Putamen (tissue), 1 donor: ENCODE results near the gene KRTAP4-4.
"Not testable (repeated sequence)": the region's sequence is repeated elsewhere in the genome, so short reads cannot be mapped to it uniquely, and the experiment has no call there.

ENCODE experiments used
- DNase-seq: peaks from one replicate; pipeline ENCODE4 v3.0.0-alpha.2; 2016; ENCODE audit warnings: low spot score

Gene KRTAP4-4

GRCh38 chr17:41160648-41161047, at the start of gene KRTAP4-4:
KRTAP4-4 (minus strand) TSS chr17:41160748; CDS start chr17:41160691, 57 bp downstream.
- DNase-seq, result no peak

DNA sequence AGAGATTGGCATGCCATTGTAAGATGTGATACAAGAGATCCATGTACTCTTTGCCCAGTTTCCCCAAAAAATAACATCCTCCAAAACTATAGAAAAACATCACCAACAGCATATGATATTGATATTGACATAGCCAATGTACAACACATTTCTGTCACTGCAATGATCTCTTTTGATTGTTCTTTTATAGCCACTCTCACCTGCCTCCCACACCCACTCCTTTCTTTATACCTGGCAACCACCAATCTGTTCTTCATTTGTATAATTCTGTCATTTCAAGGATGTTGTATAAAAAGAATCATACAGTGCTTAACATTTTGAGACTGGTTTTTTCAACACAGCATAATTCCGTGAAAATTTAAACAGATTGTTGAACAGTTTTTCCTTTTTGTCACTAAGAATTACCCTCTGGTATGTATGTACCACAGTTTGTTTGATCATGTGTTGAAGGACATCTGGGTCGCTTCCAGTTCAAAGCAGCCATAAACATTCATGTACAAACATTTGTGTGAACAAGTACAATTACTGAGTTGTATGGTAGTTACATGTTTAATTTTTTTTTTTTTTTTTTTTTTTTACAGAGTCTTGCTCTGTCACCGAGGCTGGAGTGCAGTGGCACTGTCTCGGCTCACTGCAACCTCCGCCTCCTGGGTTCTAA, 39.0 kb upstream of the KRTAP4-4 start:
- no peak for DNase-seq

DNA sequence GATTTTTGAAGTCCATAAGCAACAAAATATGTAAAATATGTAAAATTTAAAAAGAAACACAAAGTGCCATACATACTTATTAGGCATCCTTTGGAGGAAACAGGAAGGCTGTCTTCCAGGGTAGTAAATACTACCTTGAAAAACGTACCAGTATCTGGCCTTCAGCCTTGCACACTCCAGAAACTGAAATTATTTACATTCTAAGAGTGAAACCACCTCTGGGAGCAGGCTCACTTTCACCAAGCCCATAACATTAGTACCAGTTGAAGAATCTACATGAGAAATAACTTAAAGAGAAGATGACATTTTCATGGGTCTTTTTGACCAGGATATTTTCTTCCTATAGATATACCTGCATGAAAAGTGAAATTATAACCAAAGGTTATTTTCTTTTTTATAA, 35.5 kb upstream of the KRTAP4-4 start:
- DNase-seq, result no peak

GRCh38 chr17:41190328-41190727, 29.8 kb upstream of the KRTAP4-4 start:
- DNase-seq, result no peak

DNA sequence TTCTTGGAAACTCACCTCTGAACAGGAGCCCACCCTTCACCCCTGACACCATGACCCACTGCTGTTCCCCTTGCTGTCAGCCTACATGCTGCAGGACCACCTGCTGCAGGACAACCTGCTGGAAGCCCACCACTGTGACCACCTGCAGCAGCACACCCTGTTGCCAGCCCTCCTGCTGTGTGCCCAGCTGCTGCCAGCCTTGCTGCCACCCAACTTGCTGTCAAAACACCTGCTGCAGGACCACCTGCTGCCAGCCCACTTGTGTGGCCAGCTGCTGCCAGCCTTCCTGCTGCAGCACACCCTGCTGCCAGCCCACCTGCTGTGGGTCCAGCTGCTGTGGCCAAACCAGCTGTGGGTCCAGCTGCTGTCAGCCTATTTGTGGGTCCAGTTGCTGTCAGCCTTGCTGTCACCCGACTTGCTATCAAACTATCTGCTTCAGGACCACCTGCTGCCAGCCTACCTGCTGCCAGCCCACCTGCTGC, 29.3 kb upstream of the KRTAP4-4 start, which contains the start of gene KRTAP9-1:
Gene KRTAP9-1 (plus strand): TSS at position 51 of the 482 bp plus-strand sequence. CDS start 0 bp downstream, at position 51.
- not testable (repeated sequence) for DNase-seq

DNA sequence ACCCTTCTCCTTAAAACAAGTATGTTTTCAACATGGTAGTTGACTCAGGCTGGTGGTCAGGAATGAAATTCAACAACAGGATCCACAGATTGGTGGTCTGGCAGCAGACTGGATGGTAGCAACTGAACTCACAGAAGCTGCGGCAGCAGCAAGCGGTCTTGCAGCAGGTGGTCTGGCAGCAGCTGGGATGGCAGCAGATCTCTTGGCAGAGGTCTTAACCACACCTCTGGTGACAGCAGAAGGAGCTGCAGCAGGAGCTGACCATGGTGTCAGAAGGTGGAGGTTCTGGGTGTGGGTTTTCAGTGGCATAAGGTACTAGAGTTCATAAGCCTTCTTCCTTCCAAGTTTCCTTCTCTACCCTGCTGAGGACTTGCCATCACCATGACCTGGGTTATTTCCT, 26.3 kb upstream of the KRTAP4-4 start:
- no peak for DNase-seq

GRCh38 chr17:41185001-41185400, 24.5 kb upstream of the KRTAP4-4 start:
- no peak for DNase-seq

DNA sequence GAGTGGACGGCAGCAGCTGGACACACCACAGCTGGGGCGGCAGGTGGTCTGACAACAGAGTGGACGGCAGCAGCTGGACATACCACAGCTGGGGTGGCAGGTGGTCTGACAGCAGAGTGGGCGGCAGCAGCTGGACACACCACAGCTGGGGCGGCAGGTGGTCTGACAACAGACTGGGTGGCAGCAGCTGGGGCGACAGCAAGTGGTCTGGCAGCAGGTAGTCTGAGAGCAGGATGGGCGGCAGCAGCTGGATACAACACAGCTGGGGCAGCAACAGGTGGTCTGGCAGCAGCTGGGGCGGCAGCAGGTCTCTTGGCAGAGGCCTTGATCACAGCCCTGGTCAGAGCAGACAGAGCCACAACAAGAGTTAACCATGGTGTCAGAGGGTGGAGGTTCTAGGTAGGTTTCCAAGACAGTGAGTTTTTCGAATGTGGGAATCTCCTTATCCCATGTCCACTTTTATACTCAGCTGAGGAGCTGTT, 24.0 kb upstream of the KRTAP4-4 start, which contains the start of gene KRTAP4-1:
Gene KRTAP4-1 (minus strand): TSS at position 432 of the 482 bp plus-strand sequence. CDS start 57 bp downstream, at position 375.
- no peak for DNase-seq

- DNase-seq, result no peak
Measured at GRCh38 chr17:41178843-41179616, 18.5 kb upstream of the KRTAP4-4 start.

GRCh38 chr17:41178341-41178740, 17.8 kb upstream of the KRTAP4-4 start:
- DNase-seq, result no peak

GRCh38 chr17:41177727-41178271, 17.3 kb upstream of the KRTAP4-4 start, which contains the start of gene KRTAP4-2:
KRTAP4-2 (minus strand) TSS chr17:41178221; CDS start chr17:41178164, 57 bp downstream.
- DNase-seq, result no peak

DNA sequence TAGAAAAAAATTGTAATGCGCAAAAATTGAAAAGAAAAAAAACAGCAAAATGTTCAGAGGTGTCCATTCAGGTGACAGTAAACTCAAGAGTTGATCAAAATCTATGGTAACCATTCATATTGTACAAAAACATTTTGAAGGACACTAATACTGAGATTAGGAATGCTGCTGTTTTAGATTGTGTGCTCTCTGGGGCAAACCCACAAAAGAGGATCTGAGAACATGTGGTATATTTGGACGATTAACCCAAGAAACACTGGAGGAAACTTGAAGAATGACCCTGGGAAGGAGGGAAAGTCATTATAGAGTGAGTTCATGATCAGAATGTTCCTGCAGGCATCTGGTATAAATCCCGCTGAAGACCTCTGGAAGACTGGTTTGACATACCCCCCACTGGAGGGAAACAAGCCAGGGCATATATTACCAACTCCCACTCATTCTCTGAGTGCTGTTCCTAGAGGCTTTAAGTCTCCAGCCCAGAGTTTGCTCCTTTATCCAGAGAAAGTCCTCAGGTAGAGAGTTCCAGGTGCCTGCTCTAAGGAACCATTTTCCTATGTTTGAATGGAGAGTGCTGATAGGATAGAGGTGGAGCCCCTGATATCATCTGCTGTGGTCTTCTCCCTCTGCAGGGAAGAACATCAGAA, 16.3 kb upstream of the KRTAP4-4 start:
- DNase-seq, result no peak

DNA sequence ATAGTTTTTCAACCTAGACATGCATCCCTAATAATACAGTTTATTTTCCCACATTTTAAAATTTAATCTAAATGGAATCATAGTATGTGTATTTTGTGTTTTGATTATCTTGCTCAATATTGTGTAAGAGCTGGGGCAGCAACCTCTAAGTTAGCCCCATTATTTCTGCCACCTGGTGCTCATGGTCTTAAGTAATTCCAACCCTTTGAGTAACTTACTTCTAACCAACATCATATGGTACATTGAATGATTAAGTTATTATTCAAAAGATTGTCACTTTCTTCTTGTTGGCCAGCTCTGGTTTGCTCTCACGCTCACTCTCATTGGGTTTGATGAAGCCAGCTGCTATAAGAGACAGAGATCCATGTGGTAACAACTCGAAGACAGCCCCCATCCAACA, 11.3 kb upstream of the KRTAP4-4 start:
- no peak for DNase-seq

DNA sequence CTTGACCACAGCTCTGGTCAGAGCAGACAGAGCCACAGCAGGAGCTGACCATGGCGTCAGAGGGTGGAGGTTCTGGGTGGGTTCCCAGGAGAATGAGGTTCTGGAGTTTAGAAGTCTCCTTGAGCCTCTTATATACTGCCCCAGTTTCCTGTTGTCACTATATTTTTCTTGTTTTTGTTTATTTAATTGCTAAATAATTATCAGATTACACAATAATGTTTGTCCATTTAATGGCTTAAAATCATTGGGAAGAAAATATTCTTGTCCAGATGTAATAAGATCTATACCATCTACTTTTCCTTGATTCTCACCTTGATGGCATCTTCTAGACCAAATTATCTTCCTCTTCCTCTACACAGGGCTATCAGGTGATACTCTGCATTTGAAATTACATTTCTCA, 7.6 kb upstream of the KRTAP4-4 start, which contains the start of gene KRTAP4-3:
Gene KRTAP4-3 (minus strand): TSS at position 101 of the 400 bp plus-strand sequence. CDS start 49 bp downstream, at position 52.
- no peak for DNase-seq

DNA sequence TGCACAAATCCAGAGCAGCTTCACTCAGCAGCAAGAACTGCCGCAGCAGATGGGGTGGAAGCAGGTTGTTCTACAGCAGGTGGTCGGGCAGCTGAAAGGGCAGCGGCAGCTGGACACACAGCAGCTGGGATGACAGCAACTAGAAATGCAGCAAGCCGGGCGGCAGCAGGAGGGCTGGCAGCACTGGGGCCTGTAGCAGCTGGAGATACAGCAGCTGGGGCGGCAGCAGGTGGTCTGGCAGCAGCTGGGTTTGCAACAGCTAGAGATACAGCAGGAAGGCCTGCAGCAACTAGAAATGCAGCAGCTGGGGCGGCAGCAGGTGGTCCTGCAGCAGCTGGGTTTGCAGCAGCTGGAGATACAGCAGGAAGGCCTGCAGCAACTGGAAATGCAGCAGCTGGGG, 7.0 kb upstream of the KRTAP4-4 start:
- DNase-seq, result no peak

DNA sequence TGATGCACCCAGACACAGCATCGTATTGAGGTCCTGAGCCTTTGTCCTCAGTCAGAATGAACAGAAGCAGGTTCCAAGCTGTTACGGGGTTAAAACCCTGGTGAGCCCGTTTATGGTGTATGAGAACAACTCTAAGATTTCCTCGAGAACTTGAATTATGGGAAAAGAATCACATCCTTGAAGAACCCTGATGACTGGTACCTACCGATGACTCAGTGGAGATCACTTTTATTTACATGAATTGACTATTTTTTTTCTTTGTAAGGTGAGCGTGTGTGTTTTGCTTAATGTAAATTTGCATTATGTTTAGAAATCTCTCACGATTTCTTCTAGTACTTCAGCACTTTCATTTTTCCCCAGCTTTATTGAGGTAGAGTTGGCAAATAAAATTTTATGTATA, 3.3 kb upstream of the KRTAP4-4 start:
- no peak for DNase-seq

DNA sequence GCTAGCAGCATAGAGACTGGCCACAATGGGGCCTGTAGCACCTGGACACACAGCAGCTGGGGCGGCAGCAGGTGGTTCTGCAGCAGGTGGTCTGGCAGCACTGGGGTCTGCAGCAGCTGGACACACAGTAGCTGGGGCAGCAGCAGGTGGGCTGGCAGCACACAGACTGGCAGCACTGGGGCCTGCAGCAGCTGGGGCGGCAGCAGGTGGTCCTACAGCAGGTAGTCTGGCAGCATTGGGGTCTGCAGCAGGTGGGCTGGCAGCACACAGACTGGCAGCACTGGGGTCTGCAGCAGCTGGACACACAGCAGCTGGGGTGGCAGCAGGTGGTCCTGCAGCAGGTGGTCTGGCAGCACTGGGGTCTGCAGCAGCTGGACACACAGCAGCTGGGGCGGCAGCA, 358 bp downstream of the KRTAP4-4 start:
- DNase-seq, result not testable (repeated sequence)

DNA sequence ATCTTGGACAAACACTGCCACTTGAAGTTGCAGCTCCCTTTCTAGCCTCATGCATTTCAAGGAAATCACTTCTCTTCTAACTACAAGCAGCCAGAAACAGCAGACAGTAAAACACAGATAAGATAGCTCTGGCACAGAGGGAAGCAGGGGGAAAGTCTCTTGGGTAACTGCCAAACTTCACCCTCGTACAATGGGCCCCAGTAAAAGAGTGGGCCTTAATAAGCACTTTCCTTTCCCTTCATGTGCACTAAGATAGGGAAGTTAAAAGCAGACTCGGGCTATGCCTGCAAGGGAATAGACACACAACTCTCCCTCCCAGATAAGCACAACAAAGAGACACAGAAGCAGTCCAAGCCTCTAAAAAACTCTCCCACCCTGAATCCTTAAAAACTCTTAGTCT, 6.7 kb downstream of the KRTAP4-4 start:
- peak; percentile 11 for DNase-seq

DNA sequence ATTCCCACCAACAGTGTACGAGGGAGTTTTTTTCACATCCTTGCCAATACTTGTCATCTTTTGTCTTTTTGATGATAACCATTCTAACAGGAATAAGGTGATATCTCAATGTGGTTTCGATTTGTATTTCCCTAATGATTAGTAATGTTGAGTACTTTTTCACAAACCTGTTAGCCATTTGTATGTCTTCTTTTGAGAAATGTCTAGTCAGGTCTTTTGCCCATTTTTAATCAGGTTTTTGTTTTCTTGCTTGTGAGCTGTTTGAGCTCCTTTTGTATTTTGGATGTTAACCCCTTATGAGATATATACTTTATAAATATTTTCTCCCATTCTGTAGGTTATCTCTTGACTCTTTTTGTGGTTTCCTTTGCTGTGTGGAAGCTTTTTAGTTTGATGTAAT, 9.0 kb downstream of the KRTAP4-4 start:
- DNase-seq, result no peak

DNA sequence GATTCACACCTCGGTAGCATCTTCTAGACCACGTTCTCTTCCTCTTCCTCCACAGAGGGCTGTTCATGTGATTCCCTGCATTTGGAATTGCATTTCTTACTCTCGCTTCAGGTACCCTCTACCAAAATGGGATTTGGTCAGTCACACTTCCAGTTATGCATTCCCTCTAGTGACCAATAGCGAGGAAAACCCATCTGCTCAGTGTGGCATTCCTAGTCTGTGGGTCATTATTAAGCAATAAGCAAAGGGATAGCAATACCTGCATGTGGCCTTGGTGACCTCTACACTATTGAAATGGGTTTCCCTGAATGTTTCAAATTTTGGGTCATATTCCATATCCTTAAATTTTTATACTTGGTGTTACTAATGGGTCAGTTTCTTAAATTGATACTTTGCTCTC, 10.5 kb downstream of the KRTAP4-4 start:
- no peak for DNase-seq

- no peak for DNase-seq
Measured at GRCh38 chr17:41149652-41149985, 10.9 kb downstream of the KRTAP4-4 start, which contains the start of gene KRTAP4-5. KRTAP4-5 (minus strand) TSS chr17:41149825; CDS start chr17:41149767, 58 bp downstream.
